GM21390 (cell line): ENCODE results near the gene RIN1.

Experiments
- ATAC-seq: cut with Tn5 transposase; IDR thresholded peaks from one replicate; pipeline ENCODE4 v1.9.1; 2021; ENCODE audit not compliant: unreplicated experiment

Gene RIN1

DNA sequence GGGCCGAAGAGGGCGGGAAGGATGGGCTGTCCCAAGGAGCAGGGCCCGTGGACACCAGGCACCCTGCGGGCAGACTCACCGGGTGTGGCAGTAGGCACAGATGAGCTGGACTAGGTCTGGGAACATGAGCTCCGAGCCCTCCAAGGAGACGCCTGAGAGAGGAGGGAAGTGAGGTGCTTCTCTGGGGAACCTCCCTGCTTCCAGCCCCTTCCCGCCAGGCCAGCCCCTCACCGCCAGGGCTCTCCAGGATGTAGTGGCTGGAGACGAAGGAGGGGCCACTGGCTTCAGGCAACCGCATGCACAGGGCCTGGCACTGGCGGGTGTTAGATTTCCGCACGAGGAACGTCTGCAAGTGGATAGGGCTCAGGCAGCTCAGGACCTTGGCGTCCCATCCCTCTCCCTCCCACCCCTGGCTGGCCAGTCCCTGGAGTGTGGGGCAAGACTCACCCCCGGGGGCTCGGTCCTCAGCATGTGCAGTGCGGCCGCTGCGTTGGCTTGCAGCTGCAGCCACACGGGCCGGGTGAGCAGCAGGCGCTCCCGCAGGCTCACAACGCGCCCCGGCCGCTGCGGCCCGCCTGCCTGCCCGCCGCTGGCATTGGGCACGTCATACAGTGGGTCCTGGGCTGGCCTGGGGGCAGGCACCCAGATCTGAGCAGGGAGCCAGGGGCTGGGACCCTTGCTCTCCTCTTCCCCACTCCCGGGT lies 552 bp downstream of the RIN1 start:
- ATAC-seq, result no peak

DNA sequence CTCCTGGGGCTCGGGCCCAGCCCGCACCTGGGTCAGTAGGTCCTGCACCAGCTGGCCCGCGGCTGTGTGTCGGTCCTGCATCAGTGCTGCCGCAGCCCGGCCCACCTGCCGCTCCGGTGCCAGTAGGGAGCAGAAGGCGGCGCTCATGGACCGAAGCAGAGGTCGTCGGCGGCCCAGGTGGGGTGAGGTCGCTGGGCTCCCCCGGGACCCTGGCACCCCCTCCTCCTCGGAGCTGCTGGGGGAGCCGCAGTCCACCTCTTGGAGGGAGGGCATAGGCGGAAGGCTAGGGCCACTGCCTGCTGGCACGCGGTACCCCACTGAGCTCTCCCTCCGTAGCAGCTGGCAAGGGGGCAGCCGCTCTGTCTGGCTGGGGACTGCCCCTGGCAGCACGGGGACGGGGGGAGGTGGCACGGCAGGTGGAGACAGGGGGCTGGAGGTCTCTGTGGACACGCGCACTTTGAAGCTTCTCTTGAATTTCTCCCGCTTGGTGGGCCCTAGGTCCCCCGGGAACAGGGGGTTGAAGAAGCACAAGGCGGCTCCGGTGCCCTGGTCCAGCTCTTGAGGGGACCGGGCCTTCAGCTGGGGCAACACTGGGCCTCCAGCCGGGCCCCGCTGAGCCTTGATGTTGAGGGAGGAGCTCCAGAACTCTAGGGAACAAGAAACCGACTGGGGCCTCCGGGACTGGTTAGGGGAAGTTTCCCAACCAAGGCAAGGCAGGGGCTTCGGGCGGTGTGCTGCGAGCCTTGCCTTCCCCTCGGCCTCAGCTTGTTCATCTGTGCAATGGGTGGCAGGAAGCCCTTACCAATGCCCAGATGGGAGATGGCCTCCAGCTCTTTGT lies 1.4 kb downstream of the RIN1 start:
- ATAC-seq, result no peak

DNA sequence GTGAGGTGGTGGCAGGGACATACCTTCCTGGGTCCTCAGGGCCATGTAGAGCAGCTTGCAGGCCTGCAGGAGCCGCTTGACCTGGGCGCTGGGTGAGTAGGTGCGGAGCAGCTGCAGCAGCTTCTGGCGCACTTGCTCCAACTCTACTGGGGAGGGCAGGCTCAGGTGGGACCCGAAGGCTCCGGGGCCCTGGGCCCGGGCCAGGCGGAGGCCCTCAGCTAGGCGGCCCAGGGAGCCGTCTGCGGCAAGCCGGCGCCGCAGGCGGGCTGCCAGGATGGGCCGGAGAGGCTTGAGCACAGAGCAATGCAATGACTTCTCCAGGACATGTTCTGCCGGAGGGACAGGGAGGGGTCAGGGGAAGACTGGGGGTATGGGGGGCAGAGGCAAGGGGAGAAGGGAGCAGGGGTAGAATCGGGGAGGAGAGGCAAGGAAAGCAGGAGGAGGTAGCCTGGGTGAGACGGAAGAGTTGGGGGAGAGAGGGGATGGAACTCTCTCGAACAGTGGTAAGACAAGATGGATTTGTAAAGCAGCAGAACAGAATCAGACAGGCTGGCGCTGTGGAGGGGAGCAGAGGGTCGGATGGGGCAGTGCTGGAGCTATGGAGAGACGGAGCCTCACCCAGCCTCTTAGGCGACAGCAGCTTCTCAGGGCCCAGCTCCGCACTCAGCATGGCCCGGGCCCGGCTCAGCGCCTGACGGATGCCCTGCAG lies 2.2 kb downstream of the RIN1 start:
- no peak for ATAC-seq

DNA sequence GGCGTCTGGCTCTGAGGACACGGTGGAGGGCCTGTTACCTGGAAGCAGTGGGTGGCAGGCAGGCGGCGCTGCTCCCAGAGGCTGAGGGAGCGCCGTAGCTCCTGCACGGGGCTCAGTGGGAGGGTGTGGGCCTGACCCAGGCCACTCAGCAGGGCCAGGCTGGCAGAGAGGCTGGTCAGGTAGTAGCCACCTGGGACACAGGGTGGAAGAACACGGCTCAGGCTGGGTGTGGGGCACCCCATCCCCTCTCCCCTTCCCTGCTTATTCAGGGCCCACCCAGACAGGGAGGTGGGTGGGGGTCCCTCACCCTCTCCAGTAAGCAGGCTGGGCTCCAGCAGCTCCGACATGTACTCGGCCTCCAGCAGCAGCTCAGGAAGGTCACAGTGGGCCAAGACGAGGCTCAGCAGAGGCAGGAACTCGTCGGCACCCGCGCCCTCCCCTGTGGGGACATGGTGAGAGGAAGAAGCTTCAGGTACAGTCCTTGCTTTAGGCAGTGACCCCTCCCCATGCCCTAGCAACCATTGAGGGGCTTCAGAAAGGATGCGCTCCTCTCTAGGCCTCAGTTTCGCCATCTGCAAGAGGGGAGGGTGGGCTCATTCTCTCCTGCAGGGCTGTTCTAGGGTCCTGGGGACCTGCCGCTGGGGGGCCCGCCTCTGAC lies 2.9 kb downstream of the RIN1 start:
- no peak for ATAC-seq

DNA sequence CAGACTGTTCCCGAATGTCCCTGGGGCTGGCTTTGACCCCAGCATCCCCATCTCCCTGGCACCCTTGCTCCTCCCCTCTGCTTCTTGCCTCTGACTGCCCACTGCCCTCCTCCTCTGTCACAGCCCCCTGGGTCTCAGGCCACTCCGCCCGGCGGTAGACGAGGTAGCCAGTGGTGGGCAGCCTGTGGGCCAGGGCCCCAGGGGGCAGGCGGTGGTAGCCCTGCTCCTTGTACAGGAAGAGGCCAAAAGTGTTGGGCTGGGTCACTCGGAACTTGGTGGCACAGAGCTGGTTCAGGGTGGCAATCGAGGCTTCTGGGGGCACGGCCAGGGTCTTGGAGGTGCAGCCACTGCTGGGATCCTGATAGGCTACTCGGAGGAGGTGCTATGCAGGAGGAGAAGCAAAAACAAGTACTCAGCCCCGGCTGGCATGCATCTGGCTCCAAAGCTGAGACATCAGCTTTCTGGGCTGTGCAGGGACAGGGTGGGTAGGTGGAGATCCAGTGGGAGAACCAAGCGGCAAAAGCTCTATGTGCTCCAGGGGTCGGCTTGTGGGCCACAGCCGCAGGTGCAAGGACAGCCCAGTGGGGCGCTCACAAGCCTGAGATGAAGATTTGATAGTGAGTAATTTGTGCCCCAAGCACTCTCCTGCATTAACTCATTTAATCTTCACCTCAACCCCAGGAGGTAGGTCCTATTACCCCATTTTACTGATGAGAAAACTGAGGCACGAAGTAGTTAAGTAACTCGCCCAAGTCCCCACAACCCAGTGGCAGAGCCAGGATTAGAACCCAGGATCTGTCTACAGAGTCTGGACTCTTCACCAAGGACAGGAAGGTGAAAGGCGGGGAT lies 3.6 kb downstream of the RIN1 start:
- no peak for ATAC-seq

DNA sequence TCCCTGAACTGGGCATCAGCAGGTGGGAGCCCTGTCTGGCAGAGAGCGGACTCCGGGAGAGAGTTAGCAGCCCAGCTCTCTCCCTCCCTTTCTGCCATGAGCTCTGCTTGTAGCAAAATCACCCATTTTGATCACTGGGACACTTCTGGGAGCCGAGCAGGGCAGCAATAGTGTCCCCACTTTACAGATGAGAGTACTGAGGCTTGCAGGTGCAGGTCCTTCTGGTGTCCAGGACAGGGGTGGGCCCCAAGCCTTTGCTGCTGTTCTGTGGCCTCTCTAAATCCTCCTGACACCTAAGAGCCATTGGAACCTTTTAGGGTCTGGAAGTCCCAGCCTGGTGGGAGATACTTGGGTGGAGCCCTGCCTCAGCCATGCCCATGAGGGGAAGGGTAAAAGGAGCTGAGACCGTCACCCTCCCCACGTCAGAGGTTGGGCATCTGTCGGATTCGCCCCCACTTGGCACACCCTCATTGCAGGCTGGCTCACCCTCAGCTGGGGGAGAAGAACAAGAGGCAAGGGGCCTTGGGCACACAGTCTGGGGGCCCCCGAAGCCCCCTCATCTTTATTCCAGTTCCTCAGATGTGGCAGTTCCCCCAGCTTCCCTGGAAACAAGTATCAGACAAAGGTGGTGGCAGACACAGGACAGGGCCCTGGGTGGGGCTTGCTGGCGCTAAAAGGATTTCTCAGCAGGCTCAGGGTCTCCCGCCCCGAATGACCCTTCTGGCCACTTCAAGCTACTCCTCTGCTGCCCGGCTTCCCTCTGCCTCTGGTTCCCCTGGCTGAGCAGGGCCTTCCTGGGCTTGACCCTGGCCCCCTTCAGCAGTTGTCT lies 4.5 kb downstream of the RIN1 start:
- ATAC-seq, result no peak

DNA sequence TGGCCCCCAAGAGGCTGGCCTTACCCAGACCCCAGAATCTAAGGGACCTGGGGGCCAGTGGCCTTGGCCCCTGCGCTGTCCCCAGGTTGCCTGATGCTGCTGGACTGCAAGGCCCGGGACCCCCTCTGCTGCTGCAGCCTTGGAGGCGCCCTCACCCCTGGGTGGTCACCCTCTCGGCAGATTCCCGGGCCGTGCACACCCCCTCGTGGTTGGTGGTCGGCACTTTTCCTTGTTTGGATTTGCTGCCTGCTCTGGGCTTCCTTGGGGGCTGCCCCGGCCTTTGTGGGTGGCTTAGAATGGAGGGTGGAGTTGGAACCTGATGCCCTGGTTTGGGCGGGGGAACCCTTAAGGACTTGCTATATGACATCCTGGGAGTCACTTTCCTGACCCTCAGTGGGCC lies 5.3 kb downstream of the RIN1 start:
- ATAC-seq, result no peak

DNA sequence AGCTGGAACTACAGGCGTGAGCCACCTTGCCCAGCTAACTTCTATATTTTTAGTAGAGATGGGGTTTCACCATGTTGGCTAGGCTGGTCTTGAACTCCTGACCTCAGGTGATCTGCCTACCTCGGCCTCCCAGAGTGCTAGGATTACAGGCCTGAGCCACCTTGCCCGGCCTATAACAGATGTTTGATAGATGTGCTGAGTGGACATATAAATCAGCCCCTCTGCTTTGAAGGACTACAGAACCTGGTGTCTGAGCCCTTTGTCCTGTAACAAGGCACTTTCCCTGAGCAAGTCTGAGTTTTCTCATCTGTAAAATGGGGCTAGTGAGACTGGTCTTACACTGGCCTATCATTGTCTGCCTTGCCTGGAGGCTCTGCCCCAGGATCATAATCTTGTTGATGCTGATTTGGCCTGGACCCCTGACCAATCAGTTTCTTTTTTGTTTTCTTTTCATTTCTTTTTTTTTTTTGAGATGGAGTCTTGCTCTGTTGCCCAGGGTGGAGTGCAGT lies 7.0 kb downstream of the RIN1 start:
- ATAC-seq, result no peak

DNA sequence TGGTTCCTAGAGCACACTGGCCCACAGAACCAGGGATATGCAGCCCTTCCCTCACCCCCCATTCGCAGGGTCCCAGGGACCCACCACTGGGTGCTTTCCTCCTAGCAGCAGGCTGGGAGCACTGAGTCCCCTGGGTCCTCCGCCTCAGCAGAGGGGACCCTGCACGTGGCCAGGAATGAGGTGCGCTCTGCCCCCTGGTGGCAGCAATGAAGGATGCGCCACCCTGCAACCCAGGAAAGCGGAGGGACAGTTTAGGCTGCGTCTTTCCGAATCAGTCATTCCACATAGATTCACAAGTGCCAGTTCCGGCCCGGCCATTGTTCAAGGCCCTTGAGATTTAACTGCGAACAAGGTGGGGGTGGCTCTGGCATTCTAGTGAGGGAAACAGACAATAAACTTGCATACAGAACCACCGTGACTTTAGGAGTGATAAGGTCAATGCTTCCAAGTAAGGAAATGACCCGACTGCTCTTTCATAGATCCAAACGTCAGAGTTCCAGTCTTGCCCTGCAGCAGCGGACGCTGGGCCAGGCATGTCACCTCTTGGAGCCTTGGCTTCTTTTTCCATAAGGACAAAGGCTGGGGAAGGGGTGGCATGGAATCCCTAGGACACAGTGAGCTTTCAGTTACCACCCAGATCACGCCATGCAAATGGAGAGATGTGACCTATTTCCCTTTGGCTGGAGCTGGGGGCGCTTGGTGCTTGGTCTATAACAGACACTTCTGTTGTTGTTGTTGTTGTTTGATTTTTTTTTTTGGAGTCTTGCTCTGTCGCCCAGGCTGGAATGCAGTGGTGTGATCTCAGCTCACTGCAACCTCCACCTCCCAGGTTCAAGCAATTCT lies 7.7 kb downstream of the RIN1 start:
- ATAC-seq, result no peak

DNA sequence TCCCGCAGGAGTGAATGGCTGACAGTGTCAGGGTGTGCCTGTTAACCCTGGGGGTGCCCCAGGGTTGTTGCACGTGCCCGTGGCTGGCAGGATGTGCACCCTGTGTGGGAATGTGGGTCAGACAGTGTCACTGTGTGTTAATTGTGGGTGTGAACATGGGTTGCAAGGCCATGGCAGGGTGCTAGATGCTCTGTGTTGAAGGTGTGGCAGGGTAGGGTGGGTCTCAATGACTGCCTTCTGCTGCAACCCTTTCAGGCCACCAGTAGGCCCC lies 8.3 kb downstream of the RIN1 start:
- no peak for ATAC-seq

DNA sequence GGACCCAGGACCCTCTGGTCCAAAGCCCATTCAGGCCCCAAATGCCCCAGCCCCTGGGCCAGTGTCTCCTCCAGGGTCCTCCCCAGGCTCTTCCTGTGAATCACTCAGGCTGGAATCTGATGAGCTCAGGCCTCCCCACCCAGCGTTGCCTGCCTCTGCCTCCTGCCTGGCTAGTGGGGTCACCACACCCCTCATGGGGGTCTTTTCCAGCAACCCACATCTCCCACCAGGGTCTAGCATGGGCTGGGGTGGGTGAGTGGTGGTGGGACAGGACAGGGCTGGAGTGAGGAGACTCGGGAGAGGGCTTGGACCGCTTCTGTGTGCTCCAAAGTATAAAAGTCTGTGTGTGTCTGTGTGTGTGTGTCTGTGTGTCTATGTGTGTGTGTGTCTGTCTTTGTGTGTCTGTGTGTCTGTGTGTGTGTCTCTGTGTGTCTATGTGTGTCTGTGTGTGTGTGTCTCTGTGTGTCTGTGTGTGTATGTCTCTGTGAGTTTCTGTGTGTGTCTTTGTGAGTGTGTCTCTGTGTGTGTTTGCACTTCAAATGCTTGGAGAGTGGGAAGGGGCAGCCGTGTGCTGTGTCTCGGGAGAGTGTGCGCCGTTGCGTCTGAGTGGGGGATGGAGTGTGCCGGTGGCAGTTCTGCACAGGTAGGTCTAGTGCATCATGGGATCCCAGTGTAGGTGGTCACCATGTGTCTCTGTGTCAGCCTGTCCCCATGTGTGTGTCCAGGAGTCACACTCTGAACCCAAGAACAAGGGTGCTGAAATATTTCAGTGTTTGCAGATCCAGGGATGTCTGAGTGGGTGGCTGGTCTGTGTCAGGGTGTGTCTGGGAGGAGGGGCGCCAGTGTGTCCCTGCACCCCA lies 8.8 kb downstream of the RIN1 start:
- no peak for ATAC-seq

DNA sequence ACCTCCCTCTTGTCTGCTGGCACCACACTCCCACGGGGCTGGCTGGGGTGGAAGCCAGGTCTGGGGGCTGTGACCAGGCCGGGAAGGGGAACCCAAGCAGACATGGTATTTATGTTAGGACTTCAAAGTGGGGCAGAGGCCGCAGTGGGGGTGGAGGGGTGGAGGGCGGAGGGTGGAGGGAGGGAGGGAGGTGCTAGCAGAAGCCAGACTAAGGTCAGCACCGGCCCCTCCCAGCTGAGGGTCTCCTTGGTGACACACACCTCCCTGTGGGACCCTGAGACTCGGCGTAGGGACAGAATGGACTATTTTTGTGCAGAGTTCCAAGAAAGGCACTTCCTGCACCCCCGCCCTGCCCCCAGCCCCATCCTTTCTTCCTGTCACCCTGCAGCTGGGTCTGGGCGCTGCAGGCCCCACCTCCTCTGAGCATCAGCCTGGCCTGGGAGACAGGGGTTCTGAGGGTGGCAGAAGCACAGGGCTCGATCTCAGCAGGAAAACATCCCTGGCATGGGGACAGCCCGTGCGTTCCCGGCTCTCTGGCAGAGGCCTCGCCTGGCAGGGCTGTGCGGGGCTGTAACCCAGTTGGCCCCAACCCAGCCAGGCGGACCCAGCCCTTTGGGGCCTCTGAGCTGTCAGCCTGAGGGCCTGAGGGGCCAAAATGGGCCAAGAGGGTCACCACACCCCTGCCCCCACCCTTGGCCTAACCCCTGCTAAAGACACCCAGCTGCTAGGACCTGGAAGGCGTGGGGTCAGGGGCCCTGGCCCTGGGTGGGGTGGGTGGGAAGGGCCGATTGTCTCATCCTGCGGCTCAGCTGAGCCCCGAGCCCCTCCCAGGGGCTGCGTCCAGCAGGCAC lies 9.7 kb downstream of the RIN1 start:
- no peak for ATAC-seq

DNA sequence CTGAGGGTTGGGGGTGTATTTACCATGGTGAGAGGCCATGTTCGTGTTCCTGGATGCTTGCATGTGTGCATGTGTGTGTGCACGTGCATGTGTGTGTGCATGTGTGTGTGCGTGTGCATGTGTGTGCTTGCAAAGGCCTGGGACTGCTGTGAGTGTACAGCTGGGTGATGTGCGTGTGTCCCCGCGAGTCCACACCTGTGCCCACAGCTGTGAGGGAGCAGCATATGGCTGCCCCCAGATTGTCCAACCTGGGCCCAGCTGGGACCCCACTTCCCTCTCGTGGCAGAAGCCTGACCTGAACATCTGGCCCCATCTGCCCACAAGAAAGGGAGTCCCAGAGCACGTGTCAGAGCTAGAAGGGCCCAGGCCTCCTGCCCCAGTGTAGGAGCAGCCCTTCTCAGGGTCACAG lies 11.0 kb downstream of the RIN1 start:
- ATAC-seq, result no peak

DNA sequence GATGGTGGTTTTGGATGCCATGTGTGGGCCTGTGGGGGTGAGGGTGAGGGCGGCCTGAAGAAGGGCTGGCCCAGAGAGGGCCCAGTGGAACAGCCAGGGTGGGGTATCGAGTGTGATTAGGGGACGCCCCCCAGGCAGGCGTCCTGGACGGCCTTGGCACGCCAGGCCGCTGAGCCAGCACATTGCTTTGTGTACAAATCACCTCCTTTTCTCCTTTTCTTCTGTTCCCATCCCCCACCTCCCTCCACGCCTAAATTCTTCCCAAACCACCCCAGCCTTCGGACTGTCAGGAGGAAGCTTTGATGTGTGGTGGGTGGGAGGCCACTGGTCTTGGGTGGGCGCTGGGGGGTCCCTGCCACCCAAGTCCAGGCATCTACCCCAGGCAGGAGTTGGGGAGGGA lies 11.6 kb downstream of the RIN1 start:
- no peak for ATAC-seq

DNA sequence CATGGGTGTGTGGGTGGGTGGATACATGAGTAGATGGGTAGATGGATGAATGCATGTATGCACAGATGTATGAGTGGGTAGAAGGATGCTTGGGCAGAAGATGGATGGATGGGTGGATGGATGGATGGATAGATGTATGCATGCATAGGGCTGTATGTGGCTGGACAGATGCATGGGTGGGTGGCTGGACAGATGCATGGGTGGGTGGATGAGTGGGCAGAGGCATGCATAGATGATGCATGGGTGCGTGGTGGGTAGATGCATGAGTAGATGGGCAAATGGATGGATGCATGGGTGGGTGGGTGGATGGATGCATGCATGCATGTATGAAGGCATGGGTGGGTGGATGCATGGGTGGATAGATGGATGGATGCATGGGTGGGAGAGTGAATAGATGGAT lies 12.6 kb downstream of the RIN1 start:
- no peak for ATAC-seq

DNA sequence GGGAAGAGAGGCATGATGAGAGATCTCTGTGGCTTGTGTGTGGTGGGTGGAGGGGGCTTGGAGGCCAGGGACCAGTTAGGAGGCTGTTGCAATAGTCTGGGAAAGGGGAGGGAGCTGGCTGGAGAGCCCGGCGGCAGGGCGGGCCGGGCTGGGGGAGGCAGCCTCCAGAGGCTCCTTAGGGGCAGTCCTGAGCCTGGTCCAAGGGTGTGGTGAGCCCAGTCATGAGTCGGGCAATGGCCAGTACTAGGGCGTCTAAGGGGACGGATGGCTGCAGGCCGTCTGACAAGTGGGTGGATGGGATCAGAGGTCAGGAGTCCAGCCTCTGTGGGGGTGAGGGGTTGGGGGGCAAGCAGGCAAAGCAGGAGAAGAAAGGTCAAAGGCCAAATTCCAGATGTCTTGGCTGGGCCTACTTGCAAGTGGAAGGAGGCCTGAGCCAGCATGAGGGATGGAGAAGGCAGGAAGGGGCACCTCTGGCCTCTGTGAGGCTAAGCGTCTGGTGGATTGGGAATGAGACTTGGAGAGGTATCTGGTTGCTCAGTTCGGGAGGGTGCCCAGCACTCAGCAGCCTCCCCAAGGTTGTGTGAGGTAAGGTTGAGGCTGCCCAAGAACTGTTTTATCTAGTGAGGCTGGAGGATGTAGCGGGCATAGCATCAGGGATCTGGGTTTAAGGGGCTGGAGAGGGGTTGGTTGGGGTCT lies 13.4 kb downstream of the RIN1 start:
- no peak for ATAC-seq
